Panc1 (cell line): ENCODE results near the gene PRXL2C. TPM values are rescaled to one million over a fixed set of nuclear protein-coding genes. Genes with fewer than 3 reads are reported as not detected.

Source experiments
- ATAC-seq: fragments of 200-7000 bp; cut with Tn5 transposase; 2 replicates; pipeline ENCODE4 v1.9.1; 2020; ENCODE audit warnings: mild to moderate bottlenecking, moderate library complexity
- BruUV-seq: library from RNA; stranded (reverse); fragments of 400-500 nt; replicated peaks from 2 replicates; lab custom pipeline; 2021; lab: Mats Ljungman, UMichigan
- CTCF ChIA-PET: fragments of 300-600 bp; sonication (Branson Sonifier 250); formaldehyde crosslinking; loops from one replicate; lab custom pipeline; 2022; ENCODE audit warnings: antibody characterized with exemption; lab: Charles Lee
- POLR2A ChIA-PET: fragments of 300-600 bp; sonication (Branson Sonifier 250); formaldehyde crosslinking; loops from one replicate; lab custom pipeline; 2022; ENCODE audit warnings: antibody characterized with exemption; lab: Charles Lee
- DNase-seq: peaks from one replicate; pipeline ENCODE4 v3.0.0-alpha.2; 2010; ENCODE audit warnings: low read depth, low spot score
- H3K27ac ChIP-seq: 2 replicates; pipeline ENCODE4 v1.5.1; 2011; ENCODE audit warnings: mild to moderate bottlenecking, low read length, inconsistent platforms
- H3K27me3 ChIP-seq: fragments of 200-500 bp; sonication (Bioruptor generic); 2 replicates; pipeline ENCODE4 v1.6.0; 2014; ENCODE audit warnings: low read length, inconsistent platforms; ENCODE audit not compliant: control insufficient read depth, insufficient read depth
- H3K36me3 ChIP-seq: fragments of 200-500 bp; sonication (Bioruptor generic); 2 replicates; pipeline ENCODE4 v1.5.1; 2014; ENCODE audit warnings: inconsistent platforms, mild to moderate bottlenecking, low read length, moderate library complexity; ENCODE audit not compliant: control insufficient read depth, insufficient read depth
- H3K4me1 ChIP-seq: 2 replicates; pipeline ENCODE4 v1.5.1; 2011; ENCODE audit warnings: inconsistent platforms, mild to moderate bottlenecking, low read length, moderate library complexity; ENCODE audit not compliant: control insufficient read depth, insufficient read depth
- H3K4me3 ChIP-seq, 2 experiments: 2 replicates each; pipeline ENCODE4 v1.5.1; 2011 to 2012; ENCODE audit warnings: low read depth in 2 of 2, low read length in 2 of 2, mild to moderate bottlenecking in 2 of 2, inconsistent platforms in 1 of 2, moderate library complexity in 1 of 2
- H3K9me3 ChIP-seq: fragments of 200-500 bp; sonication (Bioruptor generic); 2 replicates; pipeline ENCODE4 v1.5.1; 2014; ENCODE audit warnings: low read depth, mild to moderate bottlenecking, inconsistent platforms, low read length, moderate library complexity; ENCODE audit not compliant: control insufficient read depth, insufficient read depth
- POLR2AphosphoS5 ChIP-seq: IDR thresholded peaks from 2 replicates; pipeline ENCODE4 v1.6.1; 2012; ENCODE audit warnings: mild to moderate bottlenecking, low read depth, low read length, moderate library complexity
- REST ChIP-seq, 2 experiments: IDR thresholded peaks; 2 replicates each; pipeline ENCODE4 v1.6.1; 2011 to 2012; ENCODE audit warnings: low read depth in 2 of 2, control low read depth in 1 of 2, low read length in 1 of 2, mild to moderate bottlenecking in 1 of 2, moderate library complexity in 1 of 2; ENCODE audit not compliant: insufficient read depth in 1 of 2
- SIN3A ChIP-seq: IDR thresholded peaks from 2 replicates; pipeline ENCODE4 v1.6.1; 2012; ENCODE audit warnings: low read depth, mild to moderate bottlenecking, low read length, moderate library complexity, borderline replicate concordance; ENCODE audit not compliant: insufficient read depth
- TCF7L2 ChIP-seq: IDR thresholded peaks from 2 replicates; pipeline ENCODE4 v1.6.1; 2011; ENCODE audit warnings: mild to moderate bottlenecking, low read depth, low read length, inconsistent platforms
- in situ Hi-C: cut with HindIII; loops from 2 replicates; pipeline ENCODE4 v1.10.0; 2016; ENCODE audit warnings: low sequenced_read_pairs, low pct_unique_long_range_greater_than_20kb
- intact Hi-C: fragments of 100-400 bp; cut with micrococcal nuclease; formaldehyde crosslinking; loops from one replicate; pipeline ENCODE4 v1.10.0; 2022; ENCODE audit not compliant: unreplicated experiment
- total RNA-seq: library from RNA; stranded (reverse); gene quantifications from one replicate; pipeline ENCODE4 v1.2.1, GENCODE V29; 2021; ENCODE audit not compliant: unreplicated experiment
- TF ChIP-seq, protein P1 (sequence below): fragments of 450-650 bp; IDR thresholded peaks from 2 replicates; pipeline ENCODE4 v1.5.1; 2017; ENCODE audit warnings: mild to moderate bottlenecking

Gene PRXL2C
- total RNA-seq, 1 experiment from 2014 or later = 14.0 TPM

DNA sequence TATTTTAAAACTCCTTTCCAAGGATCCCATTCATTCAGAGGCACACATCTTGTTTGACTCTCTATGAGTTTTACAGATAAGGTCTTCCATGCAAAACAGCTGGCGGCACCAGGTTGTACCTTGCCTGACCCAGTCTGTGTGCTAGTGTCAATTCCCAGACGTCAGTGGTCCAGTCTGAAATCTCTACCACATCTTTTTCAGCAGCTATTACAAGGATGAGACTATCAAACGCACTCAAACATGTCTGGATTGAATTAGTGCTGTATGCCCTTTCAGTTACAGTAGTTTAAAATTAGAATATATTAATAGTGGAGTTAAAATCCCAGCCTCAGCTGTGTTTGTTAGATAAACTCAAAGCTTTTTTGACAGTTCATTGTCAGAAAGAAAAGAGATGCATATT is 47.1 kb downstream of the PRXL2C start:
- Histone ChIP-seq H3K36me3 (no peaks in the 10 kb centered on the region), H3K4me3 (no peak overlapping the region), H3K27ac (no peak overlapping the region), H3K27me3 (no peaks in the 10 kb centered on the region), H3K9me3 (no peaks in the 10 kb centered on the region), H3K4me1 (peaks cover 10% of the 10 kb centered on the region)
- no TSS peak for BruUV-seq
- TF ChIP-seq SIN3A (no peak), TCF7L2 (no peak), REST (IDR thresholded peaks at IDR 0.05; ENCODE audit: insufficient read depth in 1 of 2, low read depth in 2 of 2, low read length in 1 of 2) (no peak), POLR2AphosphoS5 (no peak)
- TF ChIP-seq, protein P1, sequence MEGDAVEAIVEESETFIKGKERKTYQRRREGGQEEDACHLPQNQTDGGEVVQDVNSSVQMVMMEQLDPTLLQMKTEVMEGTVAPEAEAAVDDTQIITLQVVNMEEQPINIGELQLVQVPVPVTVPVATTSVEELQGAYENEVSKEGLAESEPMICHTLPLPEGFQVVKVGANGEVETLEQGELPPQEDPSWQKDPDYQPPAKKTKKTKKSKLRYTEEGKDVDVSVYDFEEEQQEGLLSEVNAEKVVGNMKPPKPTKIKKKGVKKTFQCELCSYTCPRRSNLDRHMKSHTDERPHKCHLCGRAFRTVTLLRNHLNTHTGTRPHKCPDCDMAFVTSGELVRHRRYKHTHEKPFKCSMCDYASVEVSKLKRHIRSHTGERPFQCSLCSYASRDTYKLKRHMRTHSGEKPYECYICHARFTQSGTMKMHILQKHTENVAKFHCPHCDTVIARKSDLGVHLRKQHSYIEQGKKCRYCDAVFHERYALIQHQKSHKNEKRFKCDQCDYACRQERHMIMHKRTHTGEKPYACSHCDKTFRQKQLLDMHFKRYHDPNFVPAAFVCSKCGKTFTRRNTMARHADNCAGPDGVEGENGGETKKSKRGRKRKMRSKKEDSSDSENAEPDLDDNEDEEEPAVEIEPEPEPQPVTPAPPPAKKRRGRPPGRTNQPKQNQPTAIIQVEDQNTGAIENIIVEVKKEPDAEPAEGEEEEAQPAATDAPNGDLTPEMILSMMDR = no peak
- in situ Hi-C loops (no loop called here), intact Hi-C loops (no loop called here)
- ChIA-PET CTCF (no interaction called here), POLR2A (no interaction called here)
- no peak for DNase-seq
- ATAC-seq = no peak

GRCh38 chr9:96605328-96605727 is 49.8 kb downstream of the PRXL2C start:
- no peaks in the 10 kb centered on the region; the same call in 1 of the 2 replicates for H3K4me1 ChIP-seq
- no peak overlapping the region for H3K4me3 ChIP-seq
- intact Hi-C loops = no loop called here
- H3K36me3 ChIP-seq = no peaks in the 10 kb centered on the region
- no TSS peak for BruUV-seq
- TF ChIP-seq TCF7L2 = no peak
- TF ChIP-seq, protein P1 = no peak
- no peak for TF ChIP-seq REST (IDR thresholded peaks at IDR 0.05; ENCODE audit: insufficient read depth in 1 of 2, low read depth in 2 of 2, low read length in 1 of 2)
- in situ Hi-C loops = no loop called here
- ChIA-PET CTCF (no interaction called here), POLR2A (no interaction called here)
- DNase-seq (no peak), ATAC-seq (no peak)
- H3K9me3 ChIP-seq = no peaks in the 10 kb centered on the region
- no peaks in the 10 kb centered on the region for H3K27me3 ChIP-seq
- no peak overlapping the region for H3K27ac ChIP-seq
